Uterus (tissue), 4 donors: ENCODE results near the gene MCU. TPM values are rescaled to one million over a fixed set of nuclear protein-coding genes. Genes with fewer than 3 reads are reported as not detected.
A peak's percentile ranks its signal among the peaks of the same experiment; 100 is the strongest.
"Not testable (repeated sequence)": the region's sequence is repeated elsewhere in the genome, so short reads cannot be mapped to it uniquely, and the experiment has no call there.

Experiments used
- DNase-seq, 2 donors: peaks; one replicate each; pipeline ENCODE4 v3.0.0-alpha.2; 2019 to 2020
- H3K27ac ChIP-seq, 2 donors: fragments of 200-600 bp; sonication (generic); 1 replicate in 1 of 2; 2 replicates in 1 of 2; pipeline ENCODE4 v1.5.1; 2016 to 2018
- H3K27me3 ChIP-seq, 2 donors: fragments of 200-600 bp; sonication (generic); one replicate each; pipeline ENCODE4 v1.5.1; 2018 to 2019; ENCODE audit warnings: control low read depth in 1 of 2
- H3K36me3 ChIP-seq, 2 donors: fragments of 200-600 bp; sonication (generic); one replicate each; pipeline ENCODE4 v1.5.1; 2019; ENCODE audit warnings: control low read depth in 1 of 2
- H3K4me1 ChIP-seq, 2 donors: fragments of 200-600 bp; sonication (generic); one replicate each; pipeline ENCODE4 v1.5.1; 2018 to 2019; ENCODE audit warnings: control low read depth in 1 of 2
- H3K4me3 ChIP-seq, 2 donors: fragments of 200-600 bp; sonication (generic); 1 replicate in 1 of 2; 2 replicates in 1 of 2; pipeline ENCODE4 v1.5.1; 2018 to 2019; ENCODE audit warnings: mild to moderate bottlenecking in 1 of 2
- H3K9me3 ChIP-seq, 2 donors: fragments of 200-600 bp; sonication (generic); one replicate each; pipeline ENCODE4 v1.5.1; 2019; ENCODE audit warnings: control low read depth in 1 of 2
- CTCF ChIP-seq, 4 experiments: fragments of 200-600 bp in 2 of 4; fragments of 450-650 bp in 2 of 4; sonication (generic) in 2 of 4; IDR thresholded peaks; one replicate each; pipeline ENCODE4 v1.5.1; 2016 to 2019; ENCODE audit warnings: antibody characterized with exemption in 4 of 4, mild to moderate bottlenecking in 2 of 4, moderate library complexity in 1 of 4
- POLR2A ChIP-seq, 2 donors: fragments of 450-650 bp; IDR thresholded peaks; one replicate each; pipeline ENCODE4 v1.6.1; 2016; ENCODE audit warnings: antibody characterized with exemption in 2 of 2, mild to moderate bottlenecking in 1 of 2, moderate library complexity in 1 of 2
- intact Hi-C: fragments of 100-400 bp; cut with DNase I; formaldehyde crosslinking; loops from one replicate; pipeline ENCODE4 v1.15.1; 2023; ENCODE audit warnings: low total_unique reads
- total RNA-seq, 4 donors: library from RNA; depleted of rRNA in 3 of 4; stranded (reverse); fragments of >200 nt in 3 of 4; gene quantifications; one replicate each; pipeline versions ENCODE4 v1.1.0 to v1.2.4, GENCODE V29; 2014 to 2023
- donor health status: DM: yes; HTN: yes; CAD: no.

Gene MCU
- total RNA-seq, 4 donors from 2014 or later = 13.2 to 35.8 (median 24.6) TPM

- no peak for DNase-seq
- intact Hi-C loops = no loop called here
- TF ChIP-seq CTCF (IDR thresholded peaks at IDR 0.05) (no peak), POLR2A (IDR thresholded peaks at IDR 0.05) (no peak)
Measured at GRCh38 chr10:72732521-72732920, 40.6 kb downstream of the MCU start.

GRCh38 chr10:72733989-72734388 lies 42.0 kb downstream of the MCU start:
- Histone ChIP-seq H3K9me3 (no peaks in the 10 kb centered on the region), H3K4me3 (no peak overlapping the region), H3K27ac (no peak overlapping the region), H3K27me3 (no peaks in the 10 kb centered on the region), H3K4me1 (peaks cover 7 to 9% of the 10 kb centered on the region in 2 donors), H3K36me3 (no peaks in the 10 kb centered on the region)
- DNase-seq = no peak
- TF ChIP-seq POLR2A (IDR thresholded peaks at IDR 0.05) (no peak), CTCF (IDR thresholded peaks at IDR 0.05) (no peak)
- intact Hi-C loops = no loop called here

More at GRCh38 chr10:72732521-72732920, 40.6 kb downstream of the MCU start:
- Histone ChIP-seq H3K4me1 (peaks cover 7 to 9% of the 10 kb centered on the region in 2 donors), H3K27me3 (no peaks in the 10 kb centered on the region), H3K9me3 (no peaks in the 10 kb centered on the region), H3K27ac (no peak overlapping the region), H3K36me3 (no peaks in the 10 kb centered on the region), H3K4me3 (no peak overlapping the region)

- Histone ChIP-seq H3K4me1 (peaks cover 5 to 7% of the 10 kb centered on the region in 2 donors), H3K9me3 (no peaks in the 10 kb centered on the region), H3K27me3 (no peaks in the 10 kb centered on the region), H3K27ac (peak overlapping the region in 1 of 2 donors; percentile 66), H3K4me3 (no peak overlapping the region), H3K36me3 (no peaks in the 10 kb centered on the region)
- no peak for DNase-seq
- intact Hi-C loops = no loop called here
- TF ChIP-seq POLR2A (IDR thresholded peaks at IDR 0.05) (no peak), CTCF (IDR thresholded peaks at IDR 0.05) (no peak)
Measured at GRCh38 chr10:72735288-72735936, 43.5 kb downstream of the MCU start.

GRCh38 chr10:72736176-72736827 lies 44.4 kb downstream of the MCU start:
- no peaks in the 10 kb centered on the region for H3K9me3 ChIP-seq
- no peak overlapping the region for H3K4me3 ChIP-seq
- no peak for TF ChIP-seq CTCF (IDR thresholded peaks at IDR 0.05)
- peaks cover 5 to 7% of the 10 kb centered on the region in 2 donors for H3K4me1 ChIP-seq
- no peaks in the 10 kb centered on the region for H3K36me3 ChIP-seq
- H3K27me3 ChIP-seq = no peaks in the 10 kb centered on the region
- no peak for DNase-seq
- intact Hi-C loops = no loop called here
- peak overlapping the region; percentile 41 to 66 for H3K27ac ChIP-seq

- no peak overlapping the region for H3K4me3 ChIP-seq
- no peaks in the 10 kb centered on the region for H3K36me3 ChIP-seq
- no peaks in the 10 kb centered on the region for H3K9me3 ChIP-seq
- no peak for DNase-seq
- no peaks in the 10 kb centered on the region for H3K27me3 ChIP-seq
- H3K4me1 ChIP-seq = peaks cover 5 to 7% of the 10 kb centered on the region in 2 donors
- peak overlapping the region; percentile 41 to 66 for H3K27ac ChIP-seq
- no peak for TF ChIP-seq CTCF (IDR thresholded peaks at IDR 0.05)
- intact Hi-C loops = no loop called here
Measured at GRCh38 chr10:72736828-72737220, 44.9 kb downstream of the MCU start.

GRCh38 chr10:72737357-72737756 lies 45.4 kb downstream of the MCU start:
- H3K36me3 ChIP-seq, H3K4me1 ChIP-seq, DNase-seq, H3K9me3 ChIP-seq, H3K27me3 ChIP-seq, H3K4me3 ChIP-seq, intact Hi-C loops: not testable (repeated sequence)
- H3K27ac ChIP-seq = peak overlapping the region; percentile 21 to 66
